DLD1 (cell line): ENCODE results near the gene UBAP2.
"Not testable (repeated sequence)": the region's sequence is repeated elsewhere in the genome, so short reads cannot be mapped to it uniquely, and the experiment has no call there.

Experiments used
- in situ Hi-C: cut with HindIII; loops from 2 replicates; pipeline ENCODE4 v1.10.0; 2017; ENCODE audit warnings: low sequenced_read_pairs

The UBAP2 gene

GRCh38 chr9:33988219-33988890 is 60.3 kb downstream of the UBAP2 start:
- in situ Hi-C loops, result no loop called here

- in situ Hi-C loops, result no loop called here
Measured at GRCh38 chr9:33976414-33976813, 72.3 kb downstream of the UBAP2 start.

GRCh38 chr9:33972698-33973097 is 76.0 kb downstream of the UBAP2 start:
- in situ Hi-C loops, result no loop called here

GRCh38 chr9:33964086-33964768 is 84.5 kb downstream of the UBAP2 start:
- in situ Hi-C loops, result no loop called here

GRCh38 chr9:33962468-33962867 is 86.2 kb downstream of the UBAP2 start:
- in situ Hi-C loops, result not testable (repeated sequence)

- in situ Hi-C loops, result no loop called here
Measured at GRCh38 chr9:33959725-33960124, 89.0 kb downstream of the UBAP2 start.

GRCh38 chr9:33956544-33956943 is 92.1 kb downstream of the UBAP2 start:
- in situ Hi-C loops, result no loop called here

GRCh38 chr9:33952066-33952465 is 96.6 kb downstream of the UBAP2 start:
- in situ Hi-C loops, result no loop called here

- in situ Hi-C loops, result no loop called here
Measured at GRCh38 chr9:33950371-33950770, 98.3 kb downstream of the UBAP2 start.

- in situ Hi-C loops, result no loop called here
Measured at GRCh38 chr9:33946779-33947535, 101.7 kb downstream of the UBAP2 start.

- in situ Hi-C loops, result no loop called here
Measured at GRCh38 chr9:33943389-33943788, 105.3 kb downstream of the UBAP2 start.

GRCh38 chr9:33942471-33943083 is 106.1 kb downstream of the UBAP2 start:
- in situ Hi-C loops, result no loop called here

GRCh38 chr9:33939924-33940874 is 108.5 kb downstream of the UBAP2 start:
- in situ Hi-C loops, result no loop called here

- in situ Hi-C loops, result no loop called here
Measured at GRCh38 chr9:33934188-33934878, 114.4 kb downstream of the UBAP2 start.

GRCh38 chr9:33932078-33932807 is 116.4 kb downstream of the UBAP2 start:
- in situ Hi-C loops, result no loop called here

GRCh38 chr9:33931326-33931725 is 117.4 kb downstream of the UBAP2 start:
- in situ Hi-C loops, result no loop called here

GRCh38 chr9:33927694-33928093 is 121.0 kb downstream of the UBAP2 start:
- in situ Hi-C loops, result no loop called here

GRCh38 chr9:33926746-33927485 is 121.8 kb downstream of the UBAP2 start:
- in situ Hi-C loops, result no loop called here
